Esophagus muscularis mucosa (tissue), 4 donors: ENCODE results near the gene MGAT4B. TPM values are rescaled to one million over a fixed set of nuclear protein-coding genes. Genes with fewer than 3 reads are reported as not detected.

Experiments
- DNase-seq: peaks from one replicate; pipeline ENCODE4 v3.0.0-alpha.2; 2017; ENCODE audit errors: extremely low spot score
- H3K27ac ChIP-seq, 4 donors: fragments of 200-600 bp; sonication (generic); replicated peaks in 1 of 4; 1 replicate in 3 of 4; 2 replicates in 1 of 4; pipeline ENCODE4 v1.5.1; 2016 to 2019; ENCODE audit warnings: mild to moderate bottlenecking in 1 of 4
- H3K27me3 ChIP-seq, 4 donors: fragments of 200-600 bp; sonication (generic); one replicate each; pipeline versions ENCODE4 v1.5.1 to v1.6.0; 2016 to 2019
- H3K36me3 ChIP-seq, 4 donors: fragments of 200-600 bp; sonication (generic); one replicate each; pipeline ENCODE4 v1.5.1; 2016 to 2019
- H3K4me1 ChIP-seq, 4 donors: fragments of 200-600 bp; sonication (generic); one replicate each; pipeline ENCODE4 v1.5.1; 2016 to 2019
- H3K4me3 ChIP-seq, 4 donors: fragments of 200-600 bp; sonication (generic); 1 replicate in 2 of 4; 2 replicates in 2 of 4; pipeline ENCODE4 v1.5.1; 2016 to 2019; ENCODE audit warnings: mild to moderate bottlenecking in 4 of 4, moderate library complexity in 1 of 4
- H3K9me3 ChIP-seq, 4 donors: fragments of 200-600 bp; sonication (generic); 1 replicate in 3 of 4; 2 replicates in 1 of 4; pipeline ENCODE4 v1.5.1; 2016 to 2019
- CTCF ChIP-seq, 3 experiments: fragments of 200-600 bp in 2 of 3; fragments of 450-650 bp in 1 of 3; sonication (generic) in 2 of 3; IDR thresholded peaks; one replicate each; pipeline ENCODE4 v1.5.1; 2017 to 2019; ENCODE audit warnings: antibody characterized with exemption in 3 of 3, mild to moderate bottlenecking in 2 of 3, moderate library complexity in 1 of 3
- EP300 ChIP-seq: sonication (generic); formaldehyde crosslinking; IDR thresholded peaks from one replicate; pipeline ENCODE4 v1.6.1; 2017; ENCODE audit warnings: antibody characterized with exemption
- POLR2A ChIP-seq: fragments of 450-650 bp; IDR thresholded peaks from one replicate; pipeline ENCODE4 v1.6.1; 2017; ENCODE audit warnings: antibody characterized with exemption, moderate library complexity, mild to moderate bottlenecking, low read depth
- POLR2AphosphoS5 ChIP-seq, 2 donors: sonication (generic); formaldehyde crosslinking; IDR thresholded peaks; one replicate each; pipeline ENCODE4 v1.6.1; 2017; ENCODE audit warnings: antibody characterized with exemption in 2 of 2
- WGBS: methylation state at CpG from one replicate; pipeline ENCODE4 v1.1.5; 2018; 5-methylcytosine and 5-hydroxymethylcytosine counted together
- intact Hi-C: fragments of 100-400 bp; cut with DNase I; formaldehyde crosslinking; loops from one replicate; pipeline ENCODE4 v1.15.1; 2023
- total RNA-seq, 4 donors: library from RNA; depleted of rRNA; stranded (reverse); fragments of >200 nt; gene quantifications; one replicate each; pipeline versions ENCODE4 v1.1.0 to v1.2.1, GENCODE V29; 2016

Gene MGAT4B
- total RNA-seq, 4 donors from 2014 or later: 47.1 to 70.6 (median 59.2) TPM

DNA sequence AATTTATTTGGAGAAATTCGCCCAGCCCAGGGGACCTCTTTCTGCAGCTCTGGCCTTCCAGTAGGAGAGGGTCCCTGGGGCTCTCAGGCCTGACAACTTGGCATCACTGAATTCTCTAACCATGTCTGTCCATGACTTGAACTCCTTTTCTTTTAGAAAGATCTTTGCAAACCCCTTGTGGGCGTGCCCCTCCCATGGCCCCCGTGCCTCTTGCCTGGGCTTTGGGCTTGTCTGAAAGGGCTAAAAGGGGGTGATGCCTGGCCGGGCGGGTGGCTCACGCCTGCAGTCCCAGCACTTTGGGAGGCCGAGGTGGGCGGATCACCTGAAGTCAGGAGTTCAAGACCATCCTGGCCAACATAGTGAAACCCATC, 10.8 kb upstream of the MGAT4B start:
- intact Hi-C loops: no loop called here
- peak overlapping the region; percentile 62 to 68 (median 66) for H3K4me3 ChIP-seq
- no peak for DNase-seq
- peaks cover 0 to 15% (median 9%) of the 10 kb centered on the region in 4 donors for H3K36me3 ChIP-seq
- peaks cover 36 to 52% (median 50%) of the 10 kb centered on the region in 4 donors for H3K4me1 ChIP-seq
- H3K9me3 ChIP-seq: no peaks in the 10 kb centered on the region
- 90% methylated on average over 8 of the region's 8 CpGs for WGBS
- no peaks in the 10 kb centered on the region for H3K27me3 ChIP-seq
- TF ChIP-seq EP300 (no peak), POLR2AphosphoS5 (IDR thresholded peaks at IDR 0.05) (no peak), POLR2A (no peak), CTCF (IDR thresholded peaks at IDR 0.05) (no peak)
- peak overlapping the region; percentile 99 to 100 (median 100) for H3K27ac ChIP-seq

- intact Hi-C loops: no loop called here
- WGBS: 9% methylated on average over 25 of the region's 72 CpGs
- Histone ChIP-seq H3K27me3 (no peaks in the 10 kb centered on the region), H3K4me3 (peak overlapping the region; percentile 62 to 68 (median 66)), H3K27ac (peak overlapping the region; percentile 99 to 100 (median 100)), H3K4me1 (peaks cover 31 to 47% (median 45%) of the 10 kb centered on the region in 4 donors), H3K9me3 (no peaks in the 10 kb centered on the region), H3K36me3 (peaks cover 0 to 15% (median 11%) of the 10 kb centered on the region in 4 donors)
- DNase-seq: peak; percentile 93
- TF ChIP-seq EP300: no peak
- peak in 1 of 3 experiments; percentile 20 for TF ChIP-seq CTCF (IDR thresholded peaks at IDR 0.05)
Observed at GRCh38 chr5:179816796-179817469, 10.3 kb upstream of the MGAT4B start.

DNA sequence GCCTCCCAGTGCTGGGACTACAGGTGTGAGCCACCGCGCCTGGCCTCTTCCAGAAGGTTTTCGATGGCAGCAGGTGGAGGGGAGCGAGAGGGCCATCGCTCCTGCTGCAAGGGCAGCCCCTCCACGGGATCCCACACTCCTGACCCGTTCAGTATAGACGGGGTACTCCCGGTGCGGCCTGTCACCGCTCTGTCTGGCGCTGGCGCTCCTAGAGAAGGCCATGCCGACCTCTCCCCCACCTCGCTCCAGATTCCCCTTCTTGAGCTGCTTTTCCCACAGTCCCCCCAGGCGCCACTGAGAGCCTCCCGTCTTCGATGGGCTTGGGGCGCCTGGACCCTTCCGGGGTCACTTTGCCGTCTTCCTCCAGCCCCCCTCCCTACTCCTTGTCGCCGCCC, 9.7 kb upstream of the MGAT4B start:
- Histone ChIP-seq H3K27ac (peak overlapping the region; percentile 99 to 100 (median 100)), H3K9me3 (no peaks in the 10 kb centered on the region), H3K27me3 (no peaks in the 10 kb centered on the region), H3K4me1 (peaks cover 30 to 45% (median 43%) of the 10 kb centered on the region in 4 donors), H3K4me3 (peak overlapping the region; percentile 62 to 68 (median 66)), H3K36me3 (peaks cover 0 to 15% (median 11%) of the 10 kb centered on the region in 4 donors)
- WGBS: 54% methylated on average over 21 of the region's 23 CpGs
- DNase-seq: no peak
- TF ChIP-seq CTCF (IDR thresholded peaks at IDR 0.05): no peak
- no peak for TF ChIP-seq POLR2A
- TF ChIP-seq EP300: no peak
- TF ChIP-seq POLR2AphosphoS5 (IDR thresholded peaks at IDR 0.05): no peak
- intact Hi-C loops: no loop called here

DNA sequence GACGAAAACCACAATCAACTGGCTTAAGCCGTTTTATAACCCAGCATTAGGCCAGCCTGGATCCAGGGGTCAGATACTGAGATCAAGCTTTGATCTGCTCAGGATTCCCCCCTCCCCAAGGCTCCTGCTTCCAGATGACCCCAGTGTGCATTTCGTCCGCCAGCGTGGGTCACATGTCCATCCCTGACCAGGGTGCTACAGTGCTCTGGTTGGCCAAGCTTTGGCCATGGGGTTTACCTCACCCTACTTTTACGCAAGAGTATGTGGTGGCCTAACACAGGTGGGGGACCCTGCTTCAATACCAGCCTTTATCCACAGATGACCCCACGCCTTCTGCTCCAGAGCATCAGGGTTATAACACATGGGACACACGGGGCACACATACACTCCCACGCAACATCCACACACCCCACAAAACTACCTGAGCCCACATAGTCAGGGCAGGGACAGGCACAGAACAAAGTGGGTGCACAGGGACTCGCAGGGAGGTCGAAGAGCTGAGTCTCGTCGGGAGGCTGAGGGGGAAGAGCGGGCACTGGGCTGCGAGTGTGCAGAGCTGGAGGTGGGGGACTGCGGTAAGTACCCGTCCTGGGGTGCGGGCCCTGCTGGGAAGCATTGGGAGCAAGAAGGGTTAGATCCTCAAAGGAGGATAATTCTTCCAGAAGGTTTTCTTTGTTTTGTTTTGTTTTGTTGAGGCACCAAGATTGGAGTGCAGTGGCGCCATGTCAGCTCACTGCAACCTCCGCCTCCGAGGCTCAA, 9.0 kb upstream of the MGAT4B start:
- intact Hi-C loops: no loop called here

More for the DNA sequence above, 9.0 kb upstream of the MGAT4B start:
- H3K36me3 ChIP-seq: peaks cover 0 to 15% (median 11%) of the 10 kb centered on the region in 4 donors
- peaks cover 30 to 45% (median 43%) of the 10 kb centered on the region in 4 donors for H3K4me1 ChIP-seq
- DNase-seq: no peak
- WGBS: 94% methylated on average over 21 of the region's 21 CpGs
- no peaks in the 10 kb centered on the region for H3K9me3 ChIP-seq
- H3K27me3 ChIP-seq: no peaks in the 10 kb centered on the region
- TF ChIP-seq POLR2AphosphoS5 (IDR thresholded peaks at IDR 0.05): no peak
- no peak for TF ChIP-seq CTCF (IDR thresholded peaks at IDR 0.05)
- TF ChIP-seq EP300: no peak
- TF ChIP-seq POLR2A: no peak
- H3K4me3 ChIP-seq: no peak overlapping the region
- H3K27ac ChIP-seq: no peak overlapping the region
